HG03378 (cell line): ENCODE measurements around the gene ASTN2.
"Not testable (repeated sequence)": the region's sequence is repeated elsewhere in the genome, so short reads cannot be mapped to it uniquely, and the experiment has no call there.

Experiments
- ATAC-seq: cut with Tn5 transposase; IDR thresholded peaks from one replicate; pipeline ENCODE4 v1.9.1; 2021; ENCODE audit warnings: mild to moderate bottlenecking, moderate library complexity; ENCODE audit not compliant: unreplicated experiment

The ASTN2 gene

DNA sequence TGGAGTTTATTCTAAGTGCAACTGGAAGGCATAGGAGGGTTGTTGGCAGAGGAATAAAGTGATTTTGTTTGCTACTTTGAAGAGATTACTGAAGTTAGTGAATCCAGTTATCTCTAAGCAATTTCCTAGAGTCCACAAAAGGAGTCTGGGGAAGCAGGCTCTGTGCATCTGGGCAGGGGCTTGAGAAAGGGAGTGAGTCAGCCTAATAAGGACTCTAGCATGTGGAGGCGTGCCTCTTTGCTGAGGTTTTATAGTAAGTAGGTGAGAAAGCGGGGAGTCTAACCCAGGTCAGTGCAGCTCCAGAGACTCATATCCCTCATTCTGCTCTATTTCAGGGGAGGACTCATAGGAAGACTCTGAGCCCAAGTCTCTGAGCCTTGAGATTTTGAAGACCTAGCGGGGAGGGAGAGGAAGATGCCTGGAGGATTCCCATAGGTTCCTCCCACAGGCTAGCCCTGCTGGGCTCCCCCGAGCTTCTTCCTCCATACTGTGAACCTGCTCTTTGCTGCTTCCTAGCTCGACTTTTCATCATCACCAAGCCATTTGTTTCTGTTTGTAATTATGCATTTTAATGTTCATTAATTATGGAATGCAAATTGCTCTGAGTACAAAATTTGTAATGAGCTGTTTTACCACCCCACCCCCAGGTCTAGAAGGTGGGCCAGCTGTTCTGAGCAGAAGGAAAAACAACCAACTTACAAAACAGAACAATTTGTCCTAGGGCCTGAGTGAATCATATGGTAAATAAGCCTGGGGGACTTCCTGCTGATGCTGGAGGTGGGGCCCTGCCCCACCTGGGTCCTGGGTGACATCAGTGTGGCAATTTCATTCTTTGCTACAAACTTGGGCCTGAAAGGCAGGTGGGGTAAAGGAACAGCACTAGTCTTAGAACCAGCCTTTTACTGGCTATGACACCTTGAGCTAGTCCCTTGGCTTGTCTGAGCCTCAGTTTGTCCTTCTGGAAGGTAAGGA is 577.6 kb downstream of the ASTN2 start:
- ATAC-seq, result no peak

DNA sequence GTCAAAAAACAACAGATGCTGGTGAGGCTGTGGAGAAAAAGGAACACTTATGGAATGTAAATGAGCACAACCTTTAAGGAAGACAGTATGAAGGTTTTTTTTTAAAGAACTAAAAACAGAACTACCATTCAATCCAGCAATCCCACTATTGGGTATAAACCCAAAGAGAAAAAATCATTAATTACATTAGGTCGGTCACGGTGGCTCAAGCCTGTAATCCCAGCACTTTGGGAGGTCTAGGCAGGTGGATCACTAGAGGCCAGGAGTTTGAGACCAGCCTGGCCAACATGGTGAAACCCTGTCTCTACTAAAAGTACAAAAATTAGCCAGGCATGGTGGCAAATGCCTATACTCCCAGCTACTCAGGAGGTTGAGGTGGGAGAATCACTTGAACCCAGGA is 584.5 kb downstream of the ASTN2 start:
- not testable (repeated sequence) for ATAC-seq

DNA sequence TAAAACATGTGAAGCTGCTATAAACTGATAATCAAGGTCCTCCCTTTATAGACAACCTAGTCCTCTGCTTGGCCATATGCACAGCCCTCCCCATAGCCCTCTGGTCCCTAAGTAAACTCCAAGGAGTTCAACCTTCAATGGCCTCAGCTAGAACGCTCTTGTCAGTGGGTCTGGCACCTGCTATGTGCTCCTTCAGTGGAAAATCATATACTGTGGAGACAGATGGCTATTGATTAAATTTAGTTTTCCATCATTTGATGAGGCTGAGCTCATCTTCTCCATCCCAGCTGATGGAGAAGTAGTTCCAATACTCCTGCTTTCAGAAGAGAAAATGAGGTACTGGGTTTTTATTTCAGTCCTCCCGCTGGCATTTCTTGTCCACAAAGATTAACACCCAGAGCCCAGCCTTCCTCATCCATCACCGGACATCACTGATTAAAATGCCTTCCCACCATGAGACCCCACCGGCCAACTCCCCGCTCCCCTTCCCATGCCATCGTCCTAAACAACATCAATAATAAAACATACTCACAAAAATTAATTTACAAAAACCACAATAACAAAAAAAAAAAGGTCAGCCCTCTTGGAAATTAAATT is 593.1 kb downstream of the ASTN2 start:
- ATAC-seq, result no peak

GRCh38 chr9:116819116-116819515 is 595.7 kb downstream of the ASTN2 start:
- no peak for ATAC-seq

- peak; percentile 69 for ATAC-seq
Measured at GRCh38 chr9:116817762-116818161, 597.1 kb downstream of the ASTN2 start.

DNA sequence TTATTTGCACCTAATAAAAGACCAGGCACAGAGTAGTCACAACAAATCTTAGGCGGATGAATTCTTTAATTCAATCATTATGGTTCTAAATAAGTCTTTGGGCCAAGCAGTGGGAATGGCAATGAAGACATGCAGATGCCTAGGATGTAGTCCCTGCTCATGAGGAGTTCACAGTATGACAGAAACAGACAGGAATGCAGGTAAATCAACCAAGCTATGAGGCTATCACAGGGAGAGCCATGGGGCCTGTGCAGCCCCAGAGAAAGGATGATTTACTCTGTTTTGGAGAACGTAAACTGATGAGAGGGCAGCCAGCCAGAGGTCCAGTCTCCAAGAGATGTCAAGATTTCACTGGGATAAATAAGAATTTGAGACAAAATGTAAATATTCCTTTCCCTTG is 598.4 kb downstream of the ASTN2 start:
- no peak for ATAC-seq

DNA sequence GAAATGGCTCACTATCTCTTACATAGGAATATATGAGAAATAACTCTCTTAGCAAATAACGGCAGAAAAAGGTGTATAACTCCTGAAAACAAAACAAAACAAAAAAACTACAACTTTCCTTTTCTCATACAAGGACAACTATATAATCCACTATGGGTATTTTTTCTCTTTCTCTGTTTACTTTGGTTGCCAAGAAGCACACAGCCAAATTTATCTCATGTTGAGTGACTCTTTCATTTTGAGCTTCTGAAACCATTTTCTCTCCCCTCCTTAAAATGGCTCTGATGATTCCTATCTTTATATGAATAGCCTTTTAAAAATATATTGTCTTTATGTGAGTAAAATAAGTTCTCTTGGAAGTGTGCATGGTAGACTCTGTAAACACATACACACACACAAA is 599.0 kb downstream of the ASTN2 start:
- no peak for ATAC-seq

GRCh38 chr9:116813031-116813300 is 601.9 kb downstream of the ASTN2 start:
- ATAC-seq, result no peak

- ATAC-seq, result no peak
Measured at GRCh38 chr9:116812231-116813030, 602.4 kb downstream of the ASTN2 start.

- ATAC-seq, result no peak
Measured at GRCh38 chr9:116809656-116810055, 605.2 kb downstream of the ASTN2 start.

GRCh38 chr9:116806075-116806474 is 608.8 kb downstream of the ASTN2 start:
- ATAC-seq, result no peak

DNA sequence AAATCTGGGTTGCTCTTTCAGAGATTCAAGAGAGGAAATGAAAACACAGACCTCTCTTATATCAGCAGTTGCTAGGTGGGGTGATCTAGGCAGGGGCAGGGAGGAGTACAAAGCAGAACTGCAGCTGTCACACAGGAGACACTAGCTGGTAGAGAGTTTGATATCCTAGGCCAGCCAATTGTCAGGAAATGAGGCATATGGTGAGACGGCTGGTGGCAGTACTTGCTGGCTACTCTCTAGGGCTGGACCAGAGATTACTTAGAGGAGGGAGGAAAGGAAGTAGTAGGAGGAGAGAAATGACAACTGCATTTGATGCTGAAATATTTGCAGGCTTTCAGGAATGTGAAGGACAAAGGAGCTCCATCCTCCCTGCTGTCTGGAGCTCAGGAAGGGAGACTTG is 614.0 kb downstream of the ASTN2 start:
- no peak for ATAC-seq

DNA sequence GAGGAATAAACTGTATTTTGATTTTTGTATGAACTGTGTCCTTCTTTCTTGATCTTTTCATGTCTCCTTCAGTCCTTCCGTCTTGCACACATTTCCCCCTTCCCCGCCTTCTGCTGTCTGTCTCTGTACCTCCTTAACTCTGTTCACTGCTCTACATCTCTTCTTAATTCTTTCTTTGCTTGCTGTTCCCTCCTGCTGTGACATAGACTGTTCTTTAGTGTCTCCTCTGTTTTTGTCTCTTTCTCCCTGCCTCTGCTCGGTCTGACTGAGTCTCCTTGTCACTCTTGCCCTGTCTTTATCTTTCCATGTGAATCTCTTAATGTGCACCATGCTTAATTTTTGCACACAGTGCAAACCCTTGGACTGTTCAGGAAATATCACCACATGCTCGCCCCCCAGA is 614.8 kb downstream of the ASTN2 start:
- no peak for ATAC-seq

DNA sequence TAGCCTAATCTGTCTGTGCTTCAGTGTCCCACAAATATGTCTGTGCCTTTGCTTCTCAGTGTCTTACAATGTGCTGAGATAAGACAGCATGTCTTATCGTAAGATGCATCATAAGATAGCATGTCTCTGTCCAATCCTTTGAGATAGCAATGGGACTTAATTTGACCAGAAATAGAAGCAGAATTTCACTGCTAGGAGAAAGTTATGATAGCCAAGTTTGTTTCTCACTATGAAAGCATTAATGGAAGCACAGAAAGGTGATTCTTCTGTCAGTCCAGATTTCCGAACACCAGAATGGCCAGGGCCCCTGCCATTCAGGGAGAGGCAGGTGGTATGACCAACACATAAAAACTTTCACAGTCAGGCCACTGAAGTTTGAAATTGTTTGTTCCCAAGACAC is 616.3 kb downstream of the ASTN2 start:
- ATAC-seq, result no peak

- ATAC-seq, result no peak
Measured at GRCh38 chr9:116797276-116797675, 617.6 kb downstream of the ASTN2 start.

- ATAC-seq, result no peak
Measured at GRCh38 chr9:116796669-116797068, 618.2 kb downstream of the ASTN2 start.

GRCh38 chr9:116795821-116796220 is 619.0 kb downstream of the ASTN2 start:
- no peak for ATAC-seq

GRCh38 chr9:116792271-116792670 is 622.6 kb downstream of the ASTN2 start:
- no peak for ATAC-seq

GRCh38 chr9:116791326-116791725 is 623.5 kb downstream of the ASTN2 start:
- ATAC-seq, result no peak

- ATAC-seq, result no peak
Measured at GRCh38 chr9:116789081-116789480, 625.8 kb downstream of the ASTN2 start.

GRCh38 chr9:116786737-116787136 is 628.1 kb downstream of the ASTN2 start:
- no peak for ATAC-seq

DNA sequence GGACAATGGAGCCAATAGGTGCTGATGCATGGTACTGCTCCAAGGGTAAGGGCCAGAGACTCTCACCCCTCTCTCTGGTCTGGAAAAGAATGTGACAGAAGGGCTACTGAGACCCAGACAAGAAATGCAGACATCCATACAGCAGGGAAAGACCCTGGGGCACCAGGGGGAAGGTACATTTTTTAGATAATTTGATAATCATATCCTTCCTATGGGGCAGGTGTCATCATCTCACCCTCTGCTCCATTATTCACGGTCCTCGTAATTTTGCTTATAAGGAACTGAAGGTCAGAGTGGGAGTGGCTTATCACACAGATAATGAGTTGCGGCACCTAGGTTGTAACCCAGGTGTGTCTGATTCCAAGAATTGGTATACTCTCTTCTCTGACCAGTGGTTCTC is 637.7 kb downstream of the ASTN2 start:
- ATAC-seq, result no peak
